ENCODE measurements around the gene USP6. TPM values are rescaled to one million over a fixed set of nuclear protein-coding genes. Genes with fewer than 3 reads are reported as not detected.

The USP6 gene
- total RNA-seq (2021) (0.20 to 0.25 TPM (median 0.23 TPM) in 3 replicates), Bru-seq, nascent RNA (percentile 7 among the genes with signal in this experiment)
- long read RNA-seq, experiment 1, result 0 reads
- long read RNA-seq, experiment 2, result 0 reads
- long read RNA-seq, experiment 3, result 0 reads

GRCh38 chr17:5115673-5116651 is at the start of gene USP6:
USP6 (plus strand) TSS chr17:5116032; CDS start chr17:5130368, 14,336 bp downstream.
- Mint-ChIP-seq H3K36me3 (peaks cover 5% of the 10 kb centered on the region), H3K9me3 (peaks cover 12% of the 10 kb centered on the region), H3K4me1 (peaks cover 11% of the 10 kb centered on the region), H3K27ac (no peak within 1 kb of the TSS), H3K27me3 (ENCODE audit: low read depth) (peaks cover 24% of the 10 kb centered on the region), H3K4me3 (no peak within 1 kb of the TSS)
- peak; percentile 25 for DNase-seq (ENCODE audit: low spot score)
- TF ChIP-seq MAX (CRISPR knock-in tag; IDR thresholded peaks at IDR 0.05) (0 out of 2 replicates have a peak, but pooled peaks have one; percentile 40), IRF1 (CRISPR knock-in tag; IDR thresholded peaks at IDR 0.05) (no peak)
- ChIA-PET POLR2A (interaction anchor here (0.6 kb wide), 1 partner anchor 84 kb away, joined by 3 read pairs; no protein-coding TSS in a partner anchor), CTCF (no interaction called here)
- peak; percentile 5; the same call in 1 of the 2 replicates for ATAC-seq

- POLR2A ChIA-PET, result interaction anchor here (0.7 kb wide), 1 partner anchor 10 kb away, joined by 3 read pairs; the partner anchor contains the start of gene ZFP3
Measured at GRCh38 chr17:5068236-5068635, 47.6 kb upstream of the USP6 start.

More at GRCh38 chr17:5068236-5068635, 47.6 kb upstream of the USP6 start:
- Mint-ChIP-seq H3K27me3 (ENCODE audit: low read depth) (peaks cover 4% of the 10 kb centered on the region), H3K4me3 (no peak overlapping the region), H3K36me3 (no peaks in the 10 kb centered on the region), H3K4me1 (no peaks in the 10 kb centered on the region), H3K27ac (no peak overlapping the region), H3K9me3 (no peaks in the 10 kb centered on the region)
- TF ChIP-seq CDX4 (CRISPR knock-in tag; IDR thresholded peaks at IDR 0.05; ENCODE audit: borderline replicate concordance) (no peak), EMX1 (CRISPR knock-in tag; IDR thresholded peaks at IDR 0.05) (no peak), ZNF263 (CRISPR knock-in tag; IDR thresholded peaks at IDR 0.05; ENCODE audit: low read depth) (no peak), ZNF425 (CRISPR knock-in tag; conservative IDR thresholded peaks at IDR 0.05) (no peak), PRRX2 (CRISPR knock-in tag; IDR thresholded peaks at IDR 0.05) (no peak), MAX (CRISPR knock-in tag; IDR thresholded peaks at IDR 0.05) (no peak), IRF1 (CRISPR knock-in tag; IDR thresholded peaks at IDR 0.05) (no peak), ZNF423 (CRISPR knock-in tag; IDR thresholded peaks at IDR 0.05) (no peak), ATF3 (CRISPR knock-in tag; conservative IDR thresholded peaks at IDR 0.05) (no peak), OVOL2 (CRISPR knock-in tag; IDR thresholded peaks at IDR 0.05; ENCODE audit: borderline replicate concordance) (no peak), STAT6 (CRISPR knock-in tag; conservative IDR thresholded peaks at IDR 0.05; ENCODE audit: low read depth) (no peak), NR3C1 (CRISPR knock-in tag; conservative IDR thresholded peaks at IDR 0.05; ENCODE audit: low read depth) (no peak), ATF2 (CRISPR knock-in tag; IDR thresholded peaks at IDR 0.05; ENCODE audit: borderline replicate concordance, low read depth) (no peak)
- CTCF ChIA-PET, result interaction anchor here (1.3 kb wide), 1 partner anchor 10 kb away, joined by 3 read pairs; the partner anchor contains the start of gene ZFP3
- DNase-seq (ENCODE audit: low spot score) (no peak), ATAC-seq (no peak)

All from WTC11 (cell line).